HG02610 (cell line): Measurements from ENCODE around the gene ZDHHC18.
A peak's percentile ranks its signal among the peaks of the same experiment; 100 is the strongest.
"Not testable (repeated sequence)": the region's sequence is repeated elsewhere in the genome, so short reads cannot be mapped to it uniquely, and the experiment has no call there.

ENCODE experiments used
- ATAC-seq: cut with Tn5 transposase; IDR thresholded peaks from one replicate; pipeline ENCODE4 v1.9.1; 2021; ENCODE audit warnings: mild to moderate bottlenecking, moderate library complexity; ENCODE audit not compliant: unreplicated experiment

ZDHHC18 gene

GRCh38 chr1:26832249-26832960 lies 5.9 kb downstream of the ZDHHC18 start:
- no peak for ATAC-seq

- ATAC-seq = peak; percentile 83
These were observed 7.2 kb downstream of the ZDHHC18 start for GRCh38 chr1:26833432-26834405.

DNA sequence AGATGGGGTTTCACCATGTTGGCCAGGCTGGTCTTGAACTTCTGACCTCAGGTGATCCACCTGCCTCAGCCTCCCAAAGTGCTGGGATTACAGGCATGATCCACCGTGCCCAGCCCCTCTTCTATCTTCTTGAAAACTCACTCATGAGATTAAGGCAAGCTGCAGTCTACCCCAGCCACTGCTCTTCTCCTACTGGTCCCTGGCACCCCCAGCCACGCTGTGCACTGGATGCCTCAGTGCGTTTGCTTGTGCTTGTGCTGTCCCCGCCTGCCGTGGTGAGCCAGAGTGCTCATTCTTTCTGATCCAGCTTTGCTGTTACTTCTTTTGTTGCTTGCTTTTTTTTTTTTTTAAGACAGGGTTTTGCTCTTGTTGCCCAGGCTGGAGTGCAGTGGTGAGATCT lies 11.2 kb downstream of the ZDHHC18 start:
- not testable (repeated sequence) for ATAC-seq

GRCh38 chr1:26838474-26839338 lies 12.2 kb downstream of the ZDHHC18 start:
- peak; percentile 90 for ATAC-seq

GRCh38 chr1:26839339-26839722 lies 12.8 kb downstream of the ZDHHC18 start:
- no peak for ATAC-seq

- ATAC-seq = no peak
These were observed 13.3 kb downstream of the ZDHHC18 start for GRCh38 chr1:26839779-26840178.

DNA sequence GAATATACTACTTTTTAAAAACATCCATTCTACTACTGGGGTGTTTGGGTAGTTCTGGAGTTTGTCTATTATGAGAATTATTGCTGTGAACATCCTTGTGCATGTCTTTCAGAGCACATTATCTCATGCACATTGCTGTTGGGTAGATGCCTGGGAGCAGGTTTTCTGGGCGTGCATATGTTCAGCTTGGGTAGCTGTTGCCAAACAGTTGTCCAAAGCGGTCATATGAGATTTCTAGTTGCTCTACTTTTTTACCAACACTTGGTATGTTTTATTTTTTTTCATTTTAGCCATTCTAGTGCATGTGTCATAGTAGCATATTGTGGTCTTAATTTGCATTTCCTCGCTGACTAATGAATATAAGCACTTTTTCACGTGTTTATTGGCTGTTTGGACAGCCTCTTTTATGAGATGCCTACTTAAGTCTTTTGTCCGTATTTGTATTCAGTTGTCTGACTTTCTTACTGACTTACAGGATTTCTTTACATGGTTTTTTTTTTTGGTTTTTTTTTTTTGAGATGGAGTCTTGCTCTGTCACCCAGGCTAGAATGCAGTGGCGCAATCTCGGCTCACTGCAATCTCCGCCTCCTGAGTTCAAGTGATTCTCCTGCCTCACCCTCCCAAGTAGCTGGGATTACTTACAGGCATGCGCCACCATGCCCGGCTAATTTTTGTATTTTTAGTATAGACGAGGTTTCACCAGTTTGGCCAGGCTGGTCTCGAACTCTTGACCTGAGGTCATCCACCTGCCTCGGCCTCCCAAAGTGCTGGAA lies 18.1 kb downstream of the ZDHHC18 start:
- no peak for ATAC-seq

DNA sequence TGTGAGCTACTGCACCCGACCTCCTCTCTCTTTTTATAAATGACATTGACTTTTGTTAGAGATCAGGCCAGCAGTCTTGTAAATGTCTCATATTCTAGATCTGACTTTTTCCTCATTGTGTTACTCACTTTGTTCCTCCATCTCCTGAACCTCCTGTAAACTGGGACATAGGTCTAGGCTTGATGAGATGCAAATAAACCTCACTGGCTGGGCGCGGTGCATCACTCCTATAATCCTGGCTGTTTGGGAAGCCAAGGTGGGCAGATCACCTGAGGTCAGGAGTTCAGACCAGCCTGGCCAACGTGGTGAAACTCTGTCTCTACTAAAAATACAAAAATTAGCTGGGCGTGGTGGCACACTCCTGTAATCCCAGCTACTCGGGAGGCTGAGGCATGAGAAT lies 21.3 kb downstream of the ZDHHC18 start:
- not testable (repeated sequence) for ATAC-seq

GRCh38 chr1:26848499-26848898 lies 22.0 kb downstream of the ZDHHC18 start:
- no peak for ATAC-seq

DNA sequence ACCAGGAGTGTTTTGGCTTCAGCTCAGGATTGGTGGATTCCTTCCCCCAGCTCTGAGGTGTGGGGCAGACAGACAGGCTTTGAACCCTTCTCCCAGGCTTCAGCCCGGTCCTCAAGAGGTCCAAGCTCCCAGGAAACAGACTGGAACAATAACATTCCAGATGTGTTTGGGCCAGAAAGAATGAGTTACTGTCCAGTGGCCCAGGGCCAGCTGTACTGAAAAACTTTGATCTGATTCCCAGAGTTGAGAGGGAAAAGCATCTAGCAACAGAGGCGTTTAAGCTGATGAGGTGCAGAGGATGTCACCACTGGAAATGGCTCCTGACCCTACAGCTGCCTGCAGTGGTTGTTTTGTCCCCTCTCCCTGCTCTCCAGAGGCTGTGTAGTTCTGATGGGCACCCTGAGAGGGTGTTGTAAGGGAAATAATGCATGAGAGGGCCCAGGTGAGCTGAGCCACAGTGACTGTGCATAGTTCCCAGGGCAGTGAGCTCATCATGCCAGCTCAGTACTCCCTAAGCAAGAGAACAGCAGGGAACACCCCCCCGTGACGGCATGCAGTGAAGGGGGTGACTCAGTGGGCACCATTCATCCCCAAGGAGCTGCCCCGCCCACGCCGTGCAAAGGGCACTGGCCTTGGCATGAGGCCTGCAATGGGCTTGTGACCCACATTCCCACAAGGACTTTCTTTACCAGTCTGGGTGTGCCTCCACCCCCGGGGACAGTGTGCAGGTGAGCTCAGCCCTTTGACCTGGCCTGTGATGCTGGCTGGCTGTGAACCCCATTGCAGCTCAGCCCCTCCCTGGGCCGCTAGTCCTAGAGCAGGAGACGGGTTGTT lies 22.7 kb downstream of the ZDHHC18 start:
- no peak for ATAC-seq

GRCh38 chr1:26851106-26851684 lies 24.7 kb downstream of the ZDHHC18 start:
- no peak for ATAC-seq

DNA sequence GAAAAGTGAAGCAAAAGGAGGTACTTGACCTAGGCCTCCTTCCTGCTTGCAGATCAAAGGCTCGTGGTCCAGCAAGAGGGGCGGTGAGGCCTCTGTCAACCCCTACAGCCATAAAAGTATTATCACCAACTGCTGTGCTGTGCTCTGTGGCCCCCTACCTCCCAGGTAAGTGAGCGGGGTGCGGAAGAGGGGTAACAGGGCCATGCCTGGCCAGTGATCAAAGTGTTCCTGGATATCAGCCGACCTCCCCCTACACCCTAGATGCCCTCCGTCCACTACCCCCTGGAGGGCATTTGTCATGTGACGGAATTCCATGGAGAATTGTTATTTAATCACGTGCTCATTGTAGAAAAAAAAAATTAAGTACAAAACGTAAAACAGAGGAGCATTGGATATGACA lies 26.2 kb downstream of the ZDHHC18 start:
- no peak for ATAC-seq

- no peak for ATAC-seq
These were observed 26.7 kb downstream of the ZDHHC18 start for GRCh38 chr1:26853156-26853555.

DNA sequence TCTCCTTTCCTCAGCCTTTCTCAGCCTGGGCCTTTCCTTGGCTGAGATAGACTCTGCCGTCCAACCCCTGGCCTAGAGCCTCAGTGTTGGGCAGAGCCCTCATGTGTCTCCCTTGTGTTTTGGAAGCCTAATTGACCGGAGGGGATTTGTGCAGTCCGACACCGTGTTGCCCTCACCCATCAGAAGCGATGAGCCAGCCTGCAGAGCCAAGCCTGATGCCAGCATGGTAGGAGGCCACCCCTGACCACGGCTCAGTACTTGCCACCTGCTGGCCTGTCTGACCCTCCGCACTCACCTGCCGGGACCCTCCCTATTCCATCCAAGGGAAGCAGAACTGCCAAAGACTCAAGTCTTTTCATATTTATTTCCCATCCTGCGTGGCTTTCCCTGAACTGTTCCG lies 27.1 kb downstream of the ZDHHC18 start:
- ATAC-seq = no peak

DNA sequence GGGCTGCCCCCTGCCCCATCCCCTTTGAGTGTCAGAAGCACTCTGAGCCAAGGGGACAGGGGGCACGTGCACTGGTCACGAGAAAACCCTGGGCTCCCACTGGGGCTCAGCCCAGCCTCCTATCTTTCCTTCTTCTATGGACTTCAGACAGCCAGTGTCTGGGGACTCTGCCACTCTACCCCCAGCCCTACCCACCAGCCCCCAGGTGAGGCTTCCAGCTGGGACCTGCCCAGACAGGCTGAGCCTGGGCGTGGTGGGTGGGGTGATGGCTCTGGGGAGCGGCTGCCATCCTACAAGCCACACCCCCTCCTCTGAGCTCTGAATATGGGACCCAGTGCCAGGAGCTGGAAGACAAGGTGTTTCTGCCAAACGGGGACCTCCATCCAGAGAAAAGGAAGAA lies 28.4 kb downstream of the ZDHHC18 start:
- ATAC-seq = no peak

DNA sequence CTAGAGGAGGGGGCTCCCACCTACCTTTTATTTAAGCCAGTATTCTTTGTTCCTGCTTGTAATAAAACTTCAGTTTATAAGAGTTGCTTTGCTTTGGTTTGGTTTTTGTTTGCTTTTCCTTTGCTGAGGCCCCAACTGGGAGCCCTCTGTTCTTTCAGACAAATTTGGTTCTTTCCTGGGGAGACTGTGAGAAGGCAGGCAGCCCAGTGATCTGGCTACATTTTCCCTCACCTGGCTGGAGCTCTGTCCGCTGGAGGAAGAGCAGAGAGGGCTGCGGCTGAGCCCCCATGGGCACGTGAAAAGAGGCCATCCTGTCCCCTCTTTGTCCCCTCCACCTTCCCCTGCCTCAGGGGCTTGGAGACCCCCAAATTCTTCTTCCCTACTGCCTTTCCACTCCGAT lies 29.1 kb downstream of the ZDHHC18 start:
- ATAC-seq = no peak

- no peak for ATAC-seq
These were observed 29.7 kb downstream of the ZDHHC18 start for GRCh38 chr1:26856181-26856580.

- ATAC-seq = no peak
These were observed 30.3 kb downstream of the ZDHHC18 start for GRCh38 chr1:26856604-26857469.
